ENCODE results near the gene CGNL1. TPM values are rescaled to one million over a fixed set of nuclear protein-coding genes. Genes with fewer than 3 reads are reported as not detected.

CGNL1 gene
- total and polyA plus RNA-seq, 8 donors: 0.29 to 36.2 (median 19.5) TPM

- Histone ChIP-seq H3K4me3 (no peak overlapping the region), H3K9me3 (no peaks in the 10 kb centered on the region), H3K27ac (peak overlapping the region in 4 of 5 donors; percentile 26 to 52 (median 36)), H3K4me1 (peaks cover 12 to 35% (median 16%) of the 10 kb centered on the region in 4 donors), H3K27me3 (no peaks in the 10 kb centered on the region), H3K36me3 (peaks cover 0 to 20% (median 5%) of the 10 kb centered on the region in 4 donors)
- TF ChIP-seq EP300 (IDR thresholded peaks at IDR 0.05): no peak
- TF ChIP-seq POLR2A (IDR thresholded peaks at IDR 0.05): no peak
- no peak for TF ChIP-seq CTCF (IDR thresholded peaks at IDR 0.05)
- no peak for TF ChIP-seq POLR2AphosphoS5 (IDR thresholded peaks at IDR 0.05)
- WGBS, 5 donors: 27 to 53% (median 41%) methylated on average over 7 of the region's 7 CpGs
- peak in 1 of 2 donors; percentile 49 for DNase-seq
- intact Hi-C loops (cut with DNase I; ENCODE audit: low total_unique reads): no loop called here
Observed at GRCh38 chr15:57458356-57458781, 82.1 kb downstream of the CGNL1 start.

DNA sequence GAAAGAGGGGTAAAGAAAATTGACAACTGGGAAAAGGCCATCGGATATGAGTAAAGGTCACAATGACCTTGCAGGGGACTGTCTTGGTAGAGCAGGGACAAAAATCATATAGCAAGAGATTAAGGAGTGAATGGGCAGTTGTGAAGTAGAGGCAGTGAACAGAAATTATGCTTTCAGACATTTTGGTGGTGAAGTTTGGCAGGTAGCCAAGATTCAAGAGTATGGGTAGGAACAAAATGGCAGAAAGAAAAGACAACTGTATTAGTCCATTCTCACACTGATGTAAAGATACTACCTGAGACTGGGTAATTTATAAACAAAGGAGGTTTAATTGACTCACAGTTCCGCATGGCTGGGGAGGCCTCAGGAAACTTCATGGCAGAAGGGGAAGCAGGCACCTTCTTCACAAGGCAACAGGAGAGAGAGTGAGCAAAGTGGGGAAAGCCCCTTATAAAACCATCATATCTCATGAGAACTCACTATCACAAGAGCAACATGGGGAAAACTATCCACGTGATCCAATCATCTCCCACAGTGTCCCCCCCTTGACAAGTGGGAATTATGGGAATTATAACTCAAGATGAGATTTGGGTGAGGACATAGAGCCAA, 84.0 kb downstream of the CGNL1 start:
- WGBS, 5 donors: 89 to 94% (median 91%) methylated on average over 3 of the region's 3 CpGs

GRCh38 chr15:57461541-57461940, 85.2 kb downstream of the CGNL1 start:
- DNase-seq: no peak
- WGBS, 5 donors: 85 to 93% (median 88%) methylated on average over 5 of the region's 5 CpGs
- Histone ChIP-seq H3K4me3 (no peak overlapping the region), H3K9me3 (no peaks in the 10 kb centered on the region), H3K27ac (no peak overlapping the region), H3K4me1 (peaks cover 6 to 22% (median 13%) of the 10 kb centered on the region in 4 donors), H3K27me3 (no peaks in the 10 kb centered on the region), H3K36me3 (peaks cover 0 to 15% (median 3%) of the 10 kb centered on the region in 4 donors)
- TF ChIP-seq POLR2AphosphoS5 (IDR thresholded peaks at IDR 0.05) (no peak), EP300 (IDR thresholded peaks at IDR 0.05) (no peak), POLR2A (IDR thresholded peaks at IDR 0.05) (no peak), CTCF (IDR thresholded peaks at IDR 0.05) (no peak)
- intact Hi-C loops (cut with DNase I; ENCODE audit: low total_unique reads): no loop called here

More for the DNA sequence above, 84.0 kb downstream of the CGNL1 start:
- intact Hi-C loops (cut with DNase I; ENCODE audit: low total_unique reads): no loop called here
- Histone ChIP-seq H3K4me1 (peaks cover 6 to 22% (median 13%) of the 10 kb centered on the region in 4 donors), H3K27me3 (no peaks in the 10 kb centered on the region), H3K27ac (no peak overlapping the region), H3K36me3 (peaks cover 0 to 15% (median 3%) of the 10 kb centered on the region in 4 donors), H3K9me3 (no peaks in the 10 kb centered on the region), H3K4me3 (no peak overlapping the region)
- TF ChIP-seq POLR2AphosphoS5 (IDR thresholded peaks at IDR 0.05): no peak
- TF ChIP-seq POLR2A (IDR thresholded peaks at IDR 0.05): no peak
- TF ChIP-seq EP300 (IDR thresholded peaks at IDR 0.05): no peak
- no peak for TF ChIP-seq CTCF (IDR thresholded peaks at IDR 0.05)
- no peak for DNase-seq

GRCh38 chr15:57462381-57462780, 86.1 kb downstream of the CGNL1 start:
- Histone ChIP-seq H3K9me3 (no peaks in the 10 kb centered on the region), H3K4me3 (no peak overlapping the region), H3K27me3 (no peaks in the 10 kb centered on the region), H3K36me3 (peaks cover 0 to 12% (median 3%) of the 10 kb centered on the region in 4 donors), H3K27ac (no peak overlapping the region), H3K4me1 (peaks cover 6 to 22% (median 13%) of the 10 kb centered on the region in 4 donors)
- WGBS, 5 donors: 16 to 38% (median 23%) methylated on average over 2 of the region's 2 CpGs
- peak in 1 of 2 donors; percentile 62 for DNase-seq
- intact Hi-C loops (cut with DNase I; ENCODE audit: low total_unique reads): no loop called here
- TF ChIP-seq EP300 (IDR thresholded peaks at IDR 0.05) (no peak), CTCF (IDR thresholded peaks at IDR 0.05) (no peak), POLR2A (IDR thresholded peaks at IDR 0.05) (no peak), POLR2AphosphoS5 (IDR thresholded peaks at IDR 0.05) (no peak)
